Tibial nerve (tissue), 4 donors: ENCODE results near the gene TAF5L.

ENCODE experiments used
- CTCF ChIP-seq, 5 experiments: fragments of 200-600 bp in 3 of 5; fragments of 450-650 bp in 2 of 5; sonication (generic) in 3 of 5; IDR thresholded peaks; one replicate each; pipeline ENCODE4 v1.5.1; 2016 to 2019; ENCODE audit warnings: antibody characterized with exemption in 5 of 5, mild to moderate bottlenecking in 3 of 5, moderate library complexity in 2 of 5
- EP300 ChIP-seq, 2 donors: sonication (generic); formaldehyde crosslinking; IDR thresholded peaks; one replicate each; pipeline ENCODE4 v1.6.1; 2017; ENCODE audit warnings: antibody characterized with exemption in 2 of 2, mild to moderate bottlenecking in 1 of 2
- POLR2A ChIP-seq, 2 donors: fragments of 450-650 bp; IDR thresholded peaks; one replicate each; pipeline ENCODE4 v1.6.1; 2017; ENCODE audit warnings: antibody characterized with exemption in 2 of 2, mild to moderate bottlenecking in 2 of 2, moderate library complexity in 2 of 2

- TF ChIP-seq CTCF (IDR thresholded peaks at IDR 0.05) (no peak), EP300 (IDR thresholded peaks at IDR 0.05) (no peak), POLR2A (IDR thresholded peaks at IDR 0.05) (no peak)
These were observed 32.1 kb downstream of the TAF5L start for GRCh38 chr1:229593800-229594199.
